ENCODE data around the gene RSU1.

Gene RSU1

GRCh38 chr10:16817125-16818019 lies at the start of gene RSU1:
Gene RSU1, minus strand, starts transcription at chr10:16817424. Its CDS starts 343 bp downstream, at chr10:16817081.
- peak; percentile 97 for DNase-seq (ENCODE audit: low read depth, low spot score)
- Histone ChIP-seq H3K27ac (ENCODE audit: low read length) (no peak within 1 kb of the TSS), H3K4me1 (ENCODE audit: control insufficient read depth, insufficient read depth, low read length) (no peaks in the 10 kb centered on the region), H3K27me3 (ENCODE audit: control insufficient read depth, insufficient read depth, low read length) (no peaks in the 10 kb centered on the region), H3K4me3 (ENCODE audit: low read length) (peak within 1 kb of the TSS; percentile 74), H3K9me3 (ENCODE audit: control insufficient read depth, insufficient read depth, low read length) (no peaks in the 10 kb centered on the region; the same call in 1 of the 2 replicates), H3K36me3 (ENCODE audit: control insufficient read depth, insufficient read depth, low read length) (no peaks in the 10 kb centered on the region)
- WGBS (ENCODE audit: insufficient coverage, insufficient read length) = no CpG with 5 or more reads among the region's 65 CpGs

- WGBS (ENCODE audit: insufficient coverage, insufficient read length) = no CpG with 5 or more reads among the region's 7 CpGs
- no peaks in the 10 kb centered on the region for H3K9me3 ChIP-seq (ENCODE audit: control insufficient read depth, insufficient read depth, low read length)
- no peaks in the 10 kb centered on the region for H3K36me3 ChIP-seq (ENCODE audit: control insufficient read depth, insufficient read depth, low read length)
- no peak for DNase-seq (ENCODE audit: low read depth, low spot score)
- H3K27me3 ChIP-seq (ENCODE audit: control insufficient read depth, insufficient read depth, low read length) = no peaks in the 10 kb centered on the region
- no peak overlapping the region for H3K4me3 ChIP-seq (ENCODE audit: low read length)
- H3K4me1 ChIP-seq (ENCODE audit: control insufficient read depth, insufficient read depth, low read length) = peaks cover 2% of the 10 kb centered on the region; the same call in 1 of the 2 replicates
- H3K27ac ChIP-seq (ENCODE audit: low read length) = no peak overlapping the region
These were observed 49.5 kb upstream of the RSU1 start for GRCh38 chr10:16866541-16867275.

- Histone ChIP-seq H3K9me3 (ENCODE audit: control insufficient read depth, insufficient read depth, low read length) (no peaks in the 10 kb centered on the region), H3K36me3 (ENCODE audit: control insufficient read depth, insufficient read depth, low read length) (no peaks in the 10 kb centered on the region), H3K4me3 (ENCODE audit: low read length) (no peak overlapping the region), H3K27me3 (ENCODE audit: control insufficient read depth, insufficient read depth, low read length) (no peaks in the 10 kb centered on the region), H3K27ac (ENCODE audit: low read length) (no peak overlapping the region), H3K4me1 (ENCODE audit: control insufficient read depth, insufficient read depth, low read length) (peaks cover 2% of the 10 kb centered on the region; the same call in 1 of the 2 replicates)
- no CpG with 5 or more reads among the region's 7 CpGs for WGBS (ENCODE audit: insufficient coverage, insufficient read length)
- no peak for DNase-seq (ENCODE audit: low read depth, low spot score)
These were observed 48.5 kb upstream of the RSU1 start for GRCh38 chr10:16865766-16866165.

DNA sequence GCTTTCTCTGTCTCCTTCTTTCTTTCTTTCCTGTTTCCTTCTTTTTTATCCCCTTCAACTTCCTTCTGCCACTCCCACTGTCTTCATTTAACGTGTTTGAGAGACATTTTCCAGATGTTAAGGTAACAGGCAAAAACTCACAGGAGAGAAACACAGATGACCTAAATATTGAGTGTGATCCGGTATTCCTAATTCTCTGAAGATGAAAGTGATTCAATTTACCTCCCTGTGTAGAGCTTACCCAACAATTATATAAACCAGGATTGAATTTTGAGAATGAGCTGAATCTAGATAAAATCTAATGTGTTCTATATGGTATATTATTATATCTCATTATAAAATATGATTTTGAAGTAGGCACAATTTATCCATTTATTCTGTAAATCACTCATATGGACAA lies 46.5 kb upstream of the RSU1 start:
- Histone ChIP-seq H3K27ac (ENCODE audit: low read length) (no peak overlapping the region), H3K27me3 (ENCODE audit: control insufficient read depth, insufficient read depth, low read length) (no peaks in the 10 kb centered on the region), H3K9me3 (ENCODE audit: control insufficient read depth, insufficient read depth, low read length) (no peaks in the 10 kb centered on the region), H3K4me1 (ENCODE audit: control insufficient read depth, insufficient read depth, low read length) (peaks cover 2% of the 10 kb centered on the region; the same call in 1 of the 2 replicates), H3K4me3 (ENCODE audit: low read length) (no peak overlapping the region), H3K36me3 (ENCODE audit: control insufficient read depth, insufficient read depth, low read length) (no peaks in the 10 kb centered on the region)
- no peak for DNase-seq (ENCODE audit: low read depth, low spot score)
- WGBS (ENCODE audit: insufficient coverage, insufficient read length) = no CpG with 5 or more reads among the region's 2 CpGs

DNA sequence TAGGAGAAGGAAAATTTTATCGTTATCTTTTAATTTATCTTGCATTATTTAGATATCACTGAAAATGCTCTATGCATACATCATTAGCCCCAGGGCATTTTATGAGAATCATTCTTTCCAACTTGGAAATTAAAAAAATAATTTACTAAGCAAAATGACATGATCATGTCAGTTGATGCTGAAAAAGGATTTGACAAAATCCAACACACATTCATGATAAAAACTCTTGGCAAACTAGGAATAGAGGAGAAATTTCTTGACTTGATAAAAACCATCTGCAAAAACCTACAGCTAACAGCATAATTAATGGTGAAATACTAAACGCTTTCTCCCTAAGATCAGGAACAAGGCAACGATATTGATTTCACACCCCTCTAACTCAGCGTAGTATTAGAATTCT lies 40.2 kb upstream of the RSU1 start:
- H3K27ac ChIP-seq (ENCODE audit: low read length) = no peak overlapping the region
- peaks cover 3% of the 10 kb centered on the region; the same call in 1 of the 2 replicates for H3K4me1 ChIP-seq (ENCODE audit: control insufficient read depth, insufficient read depth, low read length)
- no peaks in the 10 kb centered on the region for H3K9me3 ChIP-seq (ENCODE audit: control insufficient read depth, insufficient read depth, low read length)
- no peaks in the 10 kb centered on the region for H3K27me3 ChIP-seq (ENCODE audit: control insufficient read depth, insufficient read depth, low read length)
- H3K4me3 ChIP-seq (ENCODE audit: low read length) = no peak overlapping the region
- WGBS (ENCODE audit: insufficient coverage, insufficient read length) = no CpG with 5 or more reads among the region's 4 CpGs
- no peaks in the 10 kb centered on the region for H3K36me3 ChIP-seq (ENCODE audit: control insufficient read depth, insufficient read depth, low read length)
- DNase-seq (ENCODE audit: low read depth, low spot score) = no peak

- no CpG with 5 or more reads among the region's 4 CpGs for WGBS (ENCODE audit: insufficient coverage, insufficient read length)
- Histone ChIP-seq H3K27ac (ENCODE audit: low read length) (no peak overlapping the region), H3K9me3 (ENCODE audit: control insufficient read depth, insufficient read depth, low read length) (no peaks in the 10 kb centered on the region), H3K4me3 (ENCODE audit: low read length) (no peak overlapping the region), H3K27me3 (ENCODE audit: control insufficient read depth, insufficient read depth, low read length) (no peaks in the 10 kb centered on the region), H3K4me1 (ENCODE audit: control insufficient read depth, insufficient read depth, low read length) (peaks cover 3% of the 10 kb centered on the region; the same call in 1 of the 2 replicates), H3K36me3 (ENCODE audit: control insufficient read depth, insufficient read depth, low read length) (no peaks in the 10 kb centered on the region)
- DNase-seq (ENCODE audit: low read depth, low spot score) = no peak
These were observed 39.3 kb upstream of the RSU1 start for GRCh38 chr10:16856567-16856966.

- DNase-seq (ENCODE audit: low read depth, low spot score) = no peak
- Histone ChIP-seq H3K36me3 (ENCODE audit: control insufficient read depth, insufficient read depth, low read length) (no peaks in the 10 kb centered on the region), H3K4me1 (ENCODE audit: control insufficient read depth, insufficient read depth, low read length) (peaks cover 3% of the 10 kb centered on the region; the same call in 1 of the 2 replicates), H3K9me3 (ENCODE audit: control insufficient read depth, insufficient read depth, low read length) (no peaks in the 10 kb centered on the region), H3K27me3 (ENCODE audit: control insufficient read depth, insufficient read depth, low read length) (no peaks in the 10 kb centered on the region), H3K27ac (ENCODE audit: low read length) (no peak overlapping the region), H3K4me3 (ENCODE audit: low read length) (no peak overlapping the region)
- WGBS (ENCODE audit: insufficient coverage, insufficient read length) = no CpG with 5 or more reads among the region's 5 CpGs
These were observed 38.9 kb upstream of the RSU1 start for GRCh38 chr10:16856092-16856491.

DNA sequence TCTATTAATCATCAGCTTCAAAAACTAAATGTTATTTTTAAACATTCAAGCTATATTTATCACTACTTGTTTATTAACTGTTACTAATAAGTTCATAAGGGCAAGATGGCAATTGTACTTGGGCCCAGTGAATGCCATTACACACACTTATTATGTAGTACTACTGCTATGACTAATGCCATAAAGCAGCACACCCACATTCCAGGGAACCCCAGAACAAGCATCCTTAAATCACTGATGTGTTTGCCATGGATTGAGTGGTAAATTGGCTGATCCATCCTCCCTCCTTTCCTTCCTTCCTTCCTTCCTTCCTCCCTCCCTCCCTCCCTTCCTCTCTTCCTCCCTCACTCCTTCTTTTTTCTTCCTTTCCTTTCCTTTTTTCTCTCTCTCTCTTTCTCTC lies 37.4 kb upstream of the RSU1 start:
- H3K4me1 ChIP-seq (ENCODE audit: control insufficient read depth, insufficient read depth, low read length) = peaks cover 3% of the 10 kb centered on the region; the same call in 1 of the 2 replicates
- H3K27me3 ChIP-seq (ENCODE audit: control insufficient read depth, insufficient read depth, low read length) = no peaks in the 10 kb centered on the region
- H3K27ac ChIP-seq (ENCODE audit: low read length) = no peak overlapping the region
- H3K9me3 ChIP-seq (ENCODE audit: control insufficient read depth, insufficient read depth, low read length) = no peaks in the 10 kb centered on the region
- no peaks in the 10 kb centered on the region for H3K36me3 ChIP-seq (ENCODE audit: control insufficient read depth, insufficient read depth, low read length)
- H3K4me3 ChIP-seq (ENCODE audit: low read length) = no peak overlapping the region
- DNase-seq (ENCODE audit: low read depth, low spot score) = no peak

- peaks cover 3% of the 10 kb centered on the region; the same call in 1 of the 2 replicates for H3K4me1 ChIP-seq (ENCODE audit: control insufficient read depth, insufficient read depth, low read length)
- H3K27ac ChIP-seq (ENCODE audit: low read length) = no peak overlapping the region
- H3K27me3 ChIP-seq (ENCODE audit: control insufficient read depth, insufficient read depth, low read length) = no peaks in the 10 kb centered on the region
- no peaks in the 10 kb centered on the region for H3K9me3 ChIP-seq (ENCODE audit: control insufficient read depth, insufficient read depth, low read length)
- no peak for DNase-seq (ENCODE audit: low read depth, low spot score)
- H3K4me3 ChIP-seq (ENCODE audit: low read length) = no peak overlapping the region
- WGBS (ENCODE audit: insufficient coverage, insufficient read length) = 100% methylated on average over 1 of the region's 4 CpGs
- no peaks in the 10 kb centered on the region for H3K36me3 ChIP-seq (ENCODE audit: control insufficient read depth, insufficient read depth, low read length)
These were observed 36.6 kb upstream of the RSU1 start for GRCh38 chr10:16853809-16854208.

DNA sequence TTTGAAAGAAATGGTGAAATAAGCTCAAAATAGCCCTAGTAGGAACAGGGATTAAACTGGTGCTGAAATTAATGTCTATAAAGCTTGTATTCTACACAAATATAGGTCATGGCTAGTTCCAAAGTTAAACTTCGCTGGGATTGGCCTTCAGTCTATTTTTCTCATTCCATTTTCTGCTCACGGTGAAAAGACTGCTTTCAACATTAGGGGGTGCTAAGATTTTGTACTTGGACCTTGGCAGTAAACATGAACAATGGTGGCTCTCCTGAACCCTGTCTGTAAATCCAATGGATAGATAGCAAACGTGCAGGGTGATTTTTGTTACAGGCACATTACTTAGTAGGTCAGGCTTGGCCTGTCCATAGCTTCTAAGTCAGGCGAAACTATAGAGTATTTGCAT lies 36.0 kb upstream of the RSU1 start:
- Histone ChIP-seq H3K27ac (ENCODE audit: low read length) (no peak overlapping the region), H3K27me3 (ENCODE audit: control insufficient read depth, insufficient read depth, low read length) (no peaks in the 10 kb centered on the region), H3K4me1 (ENCODE audit: control insufficient read depth, insufficient read depth, low read length) (peaks cover 3% of the 10 kb centered on the region; the same call in 1 of the 2 replicates), H3K36me3 (ENCODE audit: control insufficient read depth, insufficient read depth, low read length) (no peaks in the 10 kb centered on the region), H3K4me3 (ENCODE audit: low read length) (no peak overlapping the region), H3K9me3 (ENCODE audit: control insufficient read depth, insufficient read depth, low read length) (no peaks in the 10 kb centered on the region)
- no peak for DNase-seq (ENCODE audit: low read depth, low spot score)
- WGBS (ENCODE audit: insufficient coverage, insufficient read length) = no CpG with 5 or more reads among the region's 4 CpGs

Measured in iPS DF 6.9 (cell line).